ENCODE results near the gene PITPNC1.

Gene PITPNC1

GRCh38 chr17:67452681-67453554, 75.8 kb downstream of the PITPNC1 start:
- Histone ChIP-seq H3K4me2 (ENCODE audit: low read length) (no peak overlapping the region), H3K4me3 (ENCODE audit: low read length) (no peak overlapping the region), H3K9me3 (replicated peaks; ENCODE audit: low read length) (no peaks in the 10 kb centered on the region), H3K36me3 (ENCODE audit: insufficient read depth, low read length) (no peaks in the 10 kb centered on the region), H3K27me3 (ENCODE audit: control insufficient read depth, insufficient read depth, low read length) (no peaks in the 10 kb centered on the region), H3K4me1 (ENCODE audit: control insufficient read depth, insufficient read depth, low read length) (peaks cover 5% of the 10 kb centered on the region), H3K9ac (ENCODE audit: low read depth, low read length) (no peak overlapping the region)

- Histone ChIP-seq H3K27me3 (ENCODE audit: control insufficient read depth, insufficient read depth, low read length) (no peaks in the 10 kb centered on the region), H3K4me2 (ENCODE audit: low read length) (no peak overlapping the region), H3K9ac (ENCODE audit: low read depth, low read length) (no peak overlapping the region), H3K9me3 (replicated peaks; ENCODE audit: low read length) (no peaks in the 10 kb centered on the region), H3K36me3 (ENCODE audit: insufficient read depth, low read length) (no peaks in the 10 kb centered on the region), H3K4me3 (ENCODE audit: low read length) (no peak overlapping the region), H3K4me1 (ENCODE audit: control insufficient read depth, insufficient read depth, low read length) (peaks cover 5% of the 10 kb centered on the region)
Measured at GRCh38 chr17:67456103-67456502, 79.0 kb downstream of the PITPNC1 start.

- Histone ChIP-seq H3K4me3 (ENCODE audit: low read length) (no peak overlapping the region), H3K27me3 (ENCODE audit: control insufficient read depth, insufficient read depth, low read length) (no peaks in the 10 kb centered on the region), H3K36me3 (ENCODE audit: insufficient read depth, low read length) (no peaks in the 10 kb centered on the region), H3K4me2 (ENCODE audit: low read length) (no peak overlapping the region), H3K4me1 (ENCODE audit: control insufficient read depth, insufficient read depth, low read length) (peaks cover 5% of the 10 kb centered on the region), H3K9ac (ENCODE audit: low read depth, low read length) (no peak overlapping the region), H3K9me3 (replicated peaks; ENCODE audit: low read length) (no peaks in the 10 kb centered on the region)
Measured at GRCh38 chr17:67456889-67457288, 79.8 kb downstream of the PITPNC1 start.

- H3K4me3 ChIP-seq (ENCODE audit: low read length), result no peak overlapping the region
- H3K9ac ChIP-seq (ENCODE audit: low read depth, low read length), result no peak overlapping the region
- no peak overlapping the region for H3K4me2 ChIP-seq (ENCODE audit: low read length)
- peaks cover under 1% of the 10 kb centered on the region for H3K4me1 ChIP-seq (ENCODE audit: control insufficient read depth, insufficient read depth, low read length)
- H3K27me3 ChIP-seq (ENCODE audit: control insufficient read depth, insufficient read depth, low read length), result no peaks in the 10 kb centered on the region
- no peaks in the 10 kb centered on the region for H3K9me3 ChIP-seq (replicated peaks; ENCODE audit: low read length)
- H3K36me3 ChIP-seq (ENCODE audit: insufficient read depth, low read length), result no peaks in the 10 kb centered on the region
Measured at GRCh38 chr17:67458203-67458602, 81.1 kb downstream of the PITPNC1 start.

GRCh38 chr17:67459985-67460384, 82.9 kb downstream of the PITPNC1 start:
- Histone ChIP-seq H3K9ac (ENCODE audit: low read depth, low read length) (no peak overlapping the region), H3K27me3 (ENCODE audit: control insufficient read depth, insufficient read depth, low read length) (no peaks in the 10 kb centered on the region)

GRCh38 chr17:67461228-67461780, 84.2 kb downstream of the PITPNC1 start:
- H3K4me1 ChIP-seq (ENCODE audit: control insufficient read depth, insufficient read depth, low read length), result no peaks in the 10 kb centered on the region
- H3K9me3 ChIP-seq (replicated peaks; ENCODE audit: low read length), result no peaks in the 10 kb centered on the region
- H3K36me3 ChIP-seq (ENCODE audit: insufficient read depth, low read length), result no peaks in the 10 kb centered on the region
- no peaks in the 10 kb centered on the region for H3K27me3 ChIP-seq (ENCODE audit: control insufficient read depth, insufficient read depth, low read length)
- H3K4me3 ChIP-seq (ENCODE audit: low read length), result no peak overlapping the region
- H3K4me2 ChIP-seq (ENCODE audit: low read length), result no peak overlapping the region
- no peak overlapping the region for H3K9ac ChIP-seq (ENCODE audit: low read depth, low read length)

More at GRCh38 chr17:67459985-67460384, 82.9 kb downstream of the PITPNC1 start:
- Histone ChIP-seq H3K4me3 (ENCODE audit: low read length) (no peak overlapping the region), H3K9me3 (replicated peaks; ENCODE audit: low read length) (no peaks in the 10 kb centered on the region), H3K36me3 (ENCODE audit: insufficient read depth, low read length) (no peaks in the 10 kb centered on the region), H3K4me1 (ENCODE audit: control insufficient read depth, insufficient read depth, low read length) (no peaks in the 10 kb centered on the region), H3K4me2 (ENCODE audit: low read length) (no peak overlapping the region)

- H3K4me3 ChIP-seq (ENCODE audit: low read length), result no peak overlapping the region
- H3K9ac ChIP-seq (ENCODE audit: low read depth, low read length), result no peak overlapping the region
- H3K4me2 ChIP-seq (ENCODE audit: low read length), result no peak overlapping the region
- H3K36me3 ChIP-seq (ENCODE audit: insufficient read depth, low read length), result no peaks in the 10 kb centered on the region
- no peaks in the 10 kb centered on the region for H3K9me3 ChIP-seq (replicated peaks; ENCODE audit: low read length)
- no peaks in the 10 kb centered on the region for H3K27me3 ChIP-seq (ENCODE audit: control insufficient read depth, insufficient read depth, low read length)
- no peaks in the 10 kb centered on the region for H3K4me1 ChIP-seq (ENCODE audit: control insufficient read depth, insufficient read depth, low read length)
Measured at GRCh38 chr17:67461876-67462275, 84.8 kb downstream of the PITPNC1 start.

- H3K9ac ChIP-seq (ENCODE audit: low read depth, low read length), result no peak overlapping the region
- peaks cover 16% of the 10 kb centered on the region for H3K4me1 ChIP-seq (ENCODE audit: control insufficient read depth, insufficient read depth, low read length)
- H3K9me3 ChIP-seq (replicated peaks; ENCODE audit: low read length), result no peaks in the 10 kb centered on the region
- no peak overlapping the region for H3K4me2 ChIP-seq (ENCODE audit: low read length)
- H3K36me3 ChIP-seq (ENCODE audit: insufficient read depth, low read length), result no peaks in the 10 kb centered on the region
- H3K27me3 ChIP-seq (ENCODE audit: control insufficient read depth, insufficient read depth, low read length), result no peaks in the 10 kb centered on the region
- H3K4me3 ChIP-seq (ENCODE audit: low read length), result no peak overlapping the region
Measured at GRCh38 chr17:67466251-67466796, 89.2 kb downstream of the PITPNC1 start.

GRCh38 chr17:67467500-67468455, 90.7 kb downstream of the PITPNC1 start:
- H3K9ac ChIP-seq (ENCODE audit: low read depth, low read length), result no peak overlapping the region
- no peak overlapping the region for H3K4me2 ChIP-seq (ENCODE audit: low read length)
- no peaks in the 10 kb centered on the region for H3K36me3 ChIP-seq (ENCODE audit: insufficient read depth, low read length)
- H3K27me3 ChIP-seq (ENCODE audit: control insufficient read depth, insufficient read depth, low read length), result no peaks in the 10 kb centered on the region
- H3K4me3 ChIP-seq (ENCODE audit: low read length), result no peak overlapping the region
- no peaks in the 10 kb centered on the region for H3K9me3 ChIP-seq (replicated peaks; ENCODE audit: low read length)
- H3K4me1 ChIP-seq (ENCODE audit: control insufficient read depth, insufficient read depth, low read length), result peaks cover 16% of the 10 kb centered on the region

GRCh38 chr17:67469208-67469980, 92.3 kb downstream of the PITPNC1 start:
- Histone ChIP-seq H3K4me2 (ENCODE audit: low read length) (peak overlapping the region; percentile 73), H3K4me1 (ENCODE audit: control insufficient read depth, insufficient read depth, low read length) (peaks cover 25% of the 10 kb centered on the region), H3K9ac (ENCODE audit: low read depth, low read length) (peak overlapping the region; percentile 62), H3K36me3 (ENCODE audit: insufficient read depth, low read length) (no peaks in the 10 kb centered on the region), H3K4me3 (ENCODE audit: low read length) (peak overlapping the region; percentile 44), H3K27me3 (ENCODE audit: control insufficient read depth, insufficient read depth, low read length) (no peaks in the 10 kb centered on the region), H3K9me3 (replicated peaks; ENCODE audit: low read length) (no peaks in the 10 kb centered on the region)

Data from skeletal muscle satellite cell (primary cell).